AG09309 (cell line): ENCODE measurements around the gene DYNC2H1.

Experiments used
- DNase-seq: peaks from one replicate; pipeline ENCODE4 v3.0.0-alpha.2; 2010; ENCODE audit warnings: low read depth
- H3K4me3 ChIP-seq: 2 replicates; pipeline ENCODE4 v1.5.1; 2011; ENCODE audit warnings: mild to moderate bottlenecking, low read depth, low read length, moderate library complexity; ENCODE audit not compliant: control insufficient read depth
- CTCF ChIP-seq: IDR thresholded peaks from 2 replicates; pipeline ENCODE4 v1.5.1; 2011; ENCODE audit warnings: mild to moderate bottlenecking, low read depth, low read length, inconsistent platforms; ENCODE audit not compliant: insufficient read depth, control insufficient read depth; ENCODE audit errors: missing control alignments

DYNC2H1 gene

GRCh38 chr11:103499710-103500340, 390.6 kb downstream of the DYNC2H1 start:
- no peak overlapping the region for H3K4me3 ChIP-seq
- no peak for DNase-seq
- TF ChIP-seq CTCF, result no peak

- H3K4me3 ChIP-seq, result no peak overlapping the region
- no peak for TF ChIP-seq CTCF
- no peak for DNase-seq
These were observed 406.1 kb downstream of the DYNC2H1 start for GRCh38 chr11:103515283-103515682.

- TF ChIP-seq CTCF, result no peak
- DNase-seq, result no peak
- no peak overlapping the region for H3K4me3 ChIP-seq
These were observed 411.6 kb downstream of the DYNC2H1 start for GRCh38 chr11:103520792-103521191.

- no peak for DNase-seq
- TF ChIP-seq CTCF, result no peak
- no peak overlapping the region for H3K4me3 ChIP-seq
These were observed 415.8 kb downstream of the DYNC2H1 start for GRCh38 chr11:103525069-103525468.

- H3K4me3 ChIP-seq, result no peak overlapping the region
- TF ChIP-seq CTCF, result no peak
- no peak for DNase-seq
These were observed 418.8 kb downstream of the DYNC2H1 start for GRCh38 chr11:103528046-103528445.

GRCh38 chr11:103528596-103528995, 419.4 kb downstream of the DYNC2H1 start:
- H3K4me3 ChIP-seq, result no peak overlapping the region
- DNase-seq, result no peak

More at GRCh38 chr11:103528596-103528995, 419.4 kb downstream of the DYNC2H1 start:
- no peak for TF ChIP-seq CTCF
